ENCODE data around the gene BBLN.
"Not testable (repeated sequence)": the region's sequence is repeated elsewhere in the genome, so short reads cannot be mapped to it uniquely, and the experiment has no call there.

The BBLN gene

DNA sequence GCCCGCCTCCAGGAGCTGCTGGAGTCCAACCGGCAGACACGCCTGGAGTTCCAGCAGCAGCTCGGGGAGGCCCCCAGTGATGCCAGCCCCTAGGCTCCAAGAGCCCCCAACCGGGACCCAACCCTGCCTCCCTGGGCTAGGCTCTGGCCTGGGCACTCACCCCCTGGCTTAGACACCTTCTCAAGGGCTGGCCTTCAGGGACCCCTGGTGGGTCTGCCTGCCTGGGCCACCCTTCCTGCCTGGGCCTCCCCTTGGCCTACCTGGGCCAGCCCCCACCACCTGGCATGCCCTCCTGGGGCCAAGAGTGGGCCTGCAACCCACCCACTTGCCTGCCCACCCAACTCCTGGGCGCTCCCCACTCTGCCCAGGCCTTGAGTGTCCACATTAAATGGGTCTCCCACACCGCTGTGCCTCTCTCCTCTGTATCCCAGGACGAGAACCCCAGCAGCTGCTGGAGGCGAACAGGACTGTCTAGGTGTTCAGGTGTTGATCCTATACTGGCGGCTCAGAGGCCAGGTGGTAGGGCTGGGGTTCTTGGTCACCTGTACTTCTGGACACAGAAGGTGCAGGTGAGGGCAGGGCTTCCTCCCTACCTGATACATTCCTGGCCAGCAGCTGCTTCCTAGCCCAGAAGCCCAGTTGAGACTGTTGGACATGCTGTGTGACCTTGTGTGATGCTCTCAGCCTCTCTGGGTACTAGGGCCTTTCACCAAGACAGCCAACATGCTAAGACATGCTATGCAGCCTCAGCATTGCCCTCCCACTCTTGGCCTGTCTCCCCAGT, 3.6 kb downstream of the BBLN start:
- DNase-seq (ENCODE audit: low spot score), result no peak

DNA sequence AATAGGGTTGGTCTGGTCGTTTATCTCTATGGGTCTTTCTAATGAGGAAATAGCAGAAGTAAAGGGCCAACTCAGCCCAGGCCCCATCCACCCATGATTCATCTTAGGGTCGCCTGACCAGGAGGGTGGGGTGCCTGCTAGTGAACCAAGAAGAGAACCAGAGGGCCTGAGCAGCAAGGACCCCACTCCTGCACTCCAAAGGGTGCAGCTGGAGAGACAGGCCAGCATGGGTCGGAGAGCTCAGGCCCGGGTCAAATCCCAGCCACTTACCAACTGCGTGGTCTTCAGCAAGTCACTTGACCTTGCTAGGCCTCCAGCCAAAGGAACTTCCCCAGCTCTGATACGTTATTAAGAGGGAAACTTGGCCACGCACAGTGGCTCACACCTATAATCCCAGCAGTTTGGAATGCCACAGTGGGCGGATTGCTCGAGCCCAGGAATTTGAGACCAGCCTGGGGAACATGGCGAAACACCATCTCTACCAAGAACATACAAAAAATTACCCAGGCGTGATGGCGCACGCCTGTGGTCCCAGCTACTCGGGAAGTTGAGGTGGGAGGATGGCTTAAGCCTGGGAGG, 4.3 kb downstream of the BBLN start:
- DNase-seq (ENCODE audit: low spot score), result no peak

DNA sequence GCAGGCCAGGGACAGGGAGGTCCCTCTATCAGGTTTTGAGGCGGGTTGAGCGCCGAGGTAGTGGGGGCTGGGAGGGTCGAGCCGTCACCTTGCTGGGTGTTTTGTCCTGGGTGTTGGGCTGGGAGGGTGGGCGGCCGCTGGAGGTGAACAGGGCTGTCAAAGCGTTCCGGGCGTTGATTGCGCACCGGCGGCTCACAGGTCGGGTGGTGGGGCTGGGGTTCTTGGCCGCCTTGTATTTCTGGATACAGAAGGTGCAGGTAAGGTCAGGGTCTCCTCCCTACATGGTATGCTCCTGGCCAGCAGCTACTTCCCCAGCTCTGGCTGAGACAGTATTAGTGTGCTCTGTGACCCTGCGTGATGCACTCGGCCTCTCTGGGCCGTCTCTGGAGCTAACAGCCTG, 6.1 kb downstream of the BBLN start:
- DNase-seq (ENCODE audit: low spot score), result no peak

DNA sequence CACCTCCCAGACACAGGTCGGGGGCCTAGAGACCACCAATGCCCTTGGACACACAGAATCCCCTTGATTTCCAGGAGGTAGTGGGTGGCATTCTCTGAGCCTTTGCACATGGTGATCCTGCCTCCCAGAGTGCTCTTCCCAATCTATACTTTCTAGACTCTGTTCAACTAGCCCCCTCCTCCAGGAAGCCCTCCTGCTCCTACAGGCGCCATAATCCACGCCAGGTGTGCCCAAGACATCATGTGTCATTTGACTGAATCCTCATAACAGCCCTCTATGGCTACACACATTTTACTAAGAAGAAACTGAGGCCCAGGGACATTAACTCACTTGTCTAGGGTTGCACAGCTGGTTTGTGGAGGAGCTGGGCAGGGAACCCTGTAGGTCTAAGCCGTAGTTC, 7.1 kb downstream of the BBLN start:
- DNase-seq (ENCODE audit: low spot score), result no peak

DNA sequence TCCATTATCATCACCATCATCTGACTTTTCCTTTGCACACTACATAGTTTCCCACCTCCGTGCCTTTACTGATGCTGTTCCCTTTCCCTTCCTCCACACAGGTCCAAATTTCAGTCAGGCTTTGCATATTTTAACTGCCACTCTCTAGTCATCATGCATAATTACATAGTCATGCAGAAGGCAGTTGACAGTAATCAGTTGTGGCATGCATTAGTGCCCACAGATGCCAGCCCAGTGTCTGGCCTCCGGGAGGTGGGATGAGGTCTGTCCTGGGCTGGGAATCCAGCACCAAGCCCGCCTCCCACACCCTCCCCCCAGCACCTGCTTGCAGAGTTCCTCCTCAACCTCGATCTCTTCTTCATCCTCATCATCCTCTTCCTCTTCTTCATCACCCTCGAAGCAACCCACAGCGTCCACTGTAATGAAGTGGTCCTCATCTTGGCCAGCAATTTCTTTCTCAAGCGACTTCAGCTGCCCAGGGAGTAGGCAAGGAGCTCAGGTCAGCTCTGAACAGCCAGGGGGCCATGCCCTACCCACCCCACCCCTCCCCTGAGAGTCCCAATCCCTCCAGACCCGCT, 8.8 kb downstream of the BBLN start:
- DNase-seq (ENCODE audit: low spot score), result no peak

DNA sequence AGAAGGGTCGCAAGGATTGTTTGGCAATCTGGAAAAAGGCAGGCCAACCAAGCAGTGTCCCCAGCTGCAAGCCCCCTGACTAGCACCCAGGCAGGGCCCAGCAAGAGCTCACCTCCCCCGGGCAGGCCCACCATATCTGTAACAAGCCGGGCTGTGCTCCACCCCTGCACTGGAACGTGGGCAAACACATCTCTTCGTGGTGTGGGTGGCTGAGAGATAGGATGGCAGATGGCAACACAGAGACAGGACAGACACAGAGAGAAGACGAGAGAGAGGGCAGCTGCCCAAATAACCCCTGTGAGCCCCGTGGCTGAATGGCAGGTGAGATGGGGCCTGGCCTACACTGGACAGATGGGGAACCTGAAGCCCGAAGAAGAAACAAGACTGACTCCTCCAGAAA, 9.4 kb downstream of the BBLN start:
- DNase-seq (ENCODE audit: low spot score), result no peak

DNA sequence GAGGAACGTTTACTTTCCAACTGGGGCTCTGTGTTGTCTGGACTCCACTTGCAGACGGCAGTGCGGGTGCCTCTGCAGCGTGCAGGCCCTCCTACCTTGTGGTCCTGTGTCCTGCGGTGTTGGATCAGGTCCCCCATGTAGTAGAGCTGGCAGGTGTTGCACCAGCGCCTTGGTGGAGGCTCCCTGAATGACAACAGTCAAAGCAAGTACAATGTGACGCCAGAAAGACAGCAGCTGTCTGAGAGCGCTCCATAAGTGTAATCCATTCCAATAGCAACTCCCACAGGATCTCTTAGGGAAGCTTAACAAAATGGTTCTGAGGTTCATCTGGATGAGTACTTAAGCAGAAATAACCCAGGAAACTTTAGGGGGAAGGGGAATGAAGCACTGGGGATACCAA, 9.9 kb downstream of the BBLN start:
- DNase-seq (ENCODE audit: low spot score), result no peak

DNA sequence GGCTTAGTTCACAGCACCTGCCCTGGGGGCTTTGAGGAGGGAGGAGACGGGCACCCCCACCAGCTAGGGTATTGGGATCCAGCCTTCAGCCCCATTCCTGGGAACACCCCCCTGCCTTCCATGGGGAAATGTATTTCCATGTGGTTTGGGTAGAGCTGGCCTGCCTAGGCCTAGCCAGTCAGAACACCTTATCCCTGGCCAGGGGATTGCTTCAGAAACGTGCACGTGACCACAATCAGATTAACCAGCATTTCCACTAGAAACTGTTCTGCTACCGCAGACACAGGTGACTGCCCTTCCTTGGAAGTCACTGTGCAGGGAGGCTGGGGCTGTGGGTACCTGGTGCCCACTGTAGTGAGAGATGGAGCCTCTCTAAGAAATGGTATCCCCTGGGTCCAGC, 14.0 kb downstream of the BBLN start:
- no peak for DNase-seq (ENCODE audit: low spot score)

DNA sequence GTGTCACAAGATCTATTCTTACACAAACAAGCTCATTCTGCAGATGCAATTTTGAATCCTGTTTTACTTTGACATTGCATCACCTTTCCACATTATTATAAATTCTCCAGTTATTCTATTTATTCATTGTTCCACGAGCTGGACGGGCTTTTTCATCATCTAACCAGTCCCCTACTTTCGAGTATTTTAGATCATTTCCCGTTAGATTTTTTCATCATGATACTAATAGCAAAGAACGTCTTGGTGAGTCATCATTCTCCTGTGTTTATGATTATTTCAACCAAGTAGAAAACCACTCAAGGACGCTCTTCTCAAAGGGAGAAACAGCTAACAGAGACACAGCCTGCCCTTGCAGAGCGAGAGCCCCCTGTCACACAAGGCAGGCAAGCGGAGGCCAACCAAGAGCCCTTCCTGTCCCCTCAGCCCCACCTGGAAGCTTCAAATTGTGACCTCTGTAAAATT, 15.1 kb downstream of the BBLN start:
- DNase-seq (ENCODE audit: low spot score), result no peak

DNA sequence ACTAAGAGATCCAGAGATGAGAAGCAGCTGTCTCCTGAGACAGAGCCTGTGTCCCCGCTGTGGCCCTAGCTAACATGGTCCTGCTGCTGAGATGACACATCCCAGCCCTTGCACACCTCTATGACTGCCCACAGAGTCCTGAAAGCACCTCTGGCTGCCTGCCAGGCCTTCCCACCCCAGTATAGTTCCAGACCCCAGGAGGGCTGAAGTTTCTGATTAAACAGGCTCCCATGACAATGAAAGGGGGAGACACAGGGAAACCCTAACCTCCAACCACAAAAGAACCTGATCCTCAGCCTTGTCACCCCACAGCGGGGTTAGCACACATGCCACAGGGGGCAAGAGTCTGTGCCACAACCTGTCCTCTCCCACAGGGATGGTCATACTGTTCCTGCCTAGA, 15.7 kb downstream of the BBLN start:
- DNase-seq (ENCODE audit: low spot score), result no peak

DNA sequence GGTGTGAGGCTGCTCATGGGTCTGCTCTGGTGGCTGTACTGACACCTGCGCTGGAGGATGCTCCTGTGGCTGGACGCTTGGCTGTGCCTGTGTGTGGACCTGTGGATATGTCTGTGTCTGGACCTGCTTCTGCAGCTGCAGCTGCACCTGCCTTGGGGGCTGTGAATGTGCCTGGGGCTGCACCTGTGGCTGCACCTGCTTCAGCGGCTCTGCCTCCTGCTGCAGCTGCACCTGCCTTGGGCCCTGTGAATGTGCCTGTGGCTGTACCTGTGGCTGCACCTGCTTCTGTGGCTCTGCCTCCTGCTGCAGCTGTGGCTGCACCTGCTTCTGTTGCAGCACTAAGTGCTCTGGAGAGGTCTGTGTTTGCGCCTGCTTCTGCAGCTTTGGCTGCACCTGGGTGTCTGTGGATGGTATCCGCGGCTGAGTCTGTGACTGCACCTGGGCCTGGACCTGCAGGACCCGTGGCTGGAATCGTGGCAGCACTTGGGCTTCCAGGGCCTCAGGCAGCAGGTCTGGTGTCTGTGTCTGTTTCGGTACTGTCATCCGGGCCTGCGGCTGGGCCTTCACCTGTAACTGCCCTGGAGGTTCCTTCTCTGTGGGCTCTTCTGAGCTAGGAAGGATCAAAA, 18.9 kb downstream of the BBLN start:
- DNase-seq (ENCODE audit: low spot score), result no peak

DNA sequence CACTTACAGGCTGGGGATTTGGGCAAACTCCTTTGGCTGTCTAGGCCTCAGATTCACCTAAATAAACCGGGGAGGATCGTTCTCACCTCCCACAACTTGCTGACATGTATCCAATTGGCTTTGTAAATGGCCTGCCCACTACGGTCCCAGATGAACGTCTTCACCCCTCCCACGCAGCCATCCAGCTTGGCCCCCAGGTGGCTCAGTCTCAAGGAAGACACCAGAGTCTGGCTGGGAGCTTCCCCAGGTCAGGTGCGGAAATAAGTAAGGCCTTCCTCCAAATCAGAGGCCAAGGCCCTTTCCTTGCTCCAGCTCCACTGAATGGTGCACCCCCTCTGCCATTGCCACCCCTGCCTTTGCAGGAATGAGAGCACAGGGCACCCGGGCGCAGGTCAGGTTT, 19.9 kb downstream of the BBLN start:
- no peak for DNase-seq (ENCODE audit: low spot score)

DNA sequence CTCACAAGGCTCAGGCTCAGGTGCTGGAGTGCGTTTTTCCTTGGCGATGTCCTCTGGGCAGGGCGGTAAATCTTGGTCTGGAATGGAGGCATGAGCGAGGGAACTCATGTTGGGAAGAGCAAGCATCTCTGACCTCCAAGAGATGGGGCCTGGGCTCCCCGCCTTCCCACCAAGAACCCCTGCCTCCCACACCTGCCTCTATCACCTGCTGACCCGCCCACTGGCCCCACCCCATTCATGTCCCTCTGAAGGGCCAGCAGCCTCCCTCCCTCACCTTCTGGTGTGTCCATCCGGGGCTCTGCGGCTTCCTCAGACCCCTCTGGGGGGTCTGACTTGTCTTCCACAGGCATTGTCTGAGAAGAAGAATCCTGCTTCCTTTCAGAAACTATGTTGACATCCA, 20.4 kb downstream of the BBLN start:
- no peak for DNase-seq (ENCODE audit: low spot score)

DNA sequence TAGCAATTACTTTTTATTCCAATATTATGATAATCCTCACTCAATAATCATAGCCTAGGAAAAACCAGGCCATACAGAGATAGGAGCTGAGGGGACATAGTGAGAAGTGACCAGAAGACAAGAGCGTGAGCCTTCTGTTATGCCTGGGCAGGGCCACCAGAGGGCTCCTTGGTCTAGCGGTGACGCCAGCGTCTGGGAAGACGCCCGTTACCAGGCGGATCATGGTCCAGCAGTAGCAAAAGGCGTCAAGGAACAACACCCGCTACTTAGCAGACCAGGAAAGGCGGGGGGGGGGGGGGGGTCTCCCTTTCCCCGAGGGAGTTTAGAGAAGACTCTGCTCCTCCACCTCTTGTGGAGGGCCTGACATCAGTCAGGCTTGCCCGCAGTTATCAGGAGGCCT, 21.4 kb downstream of the BBLN start:
- DNase-seq (ENCODE audit: low spot score), result not testable (repeated sequence)

DNA sequence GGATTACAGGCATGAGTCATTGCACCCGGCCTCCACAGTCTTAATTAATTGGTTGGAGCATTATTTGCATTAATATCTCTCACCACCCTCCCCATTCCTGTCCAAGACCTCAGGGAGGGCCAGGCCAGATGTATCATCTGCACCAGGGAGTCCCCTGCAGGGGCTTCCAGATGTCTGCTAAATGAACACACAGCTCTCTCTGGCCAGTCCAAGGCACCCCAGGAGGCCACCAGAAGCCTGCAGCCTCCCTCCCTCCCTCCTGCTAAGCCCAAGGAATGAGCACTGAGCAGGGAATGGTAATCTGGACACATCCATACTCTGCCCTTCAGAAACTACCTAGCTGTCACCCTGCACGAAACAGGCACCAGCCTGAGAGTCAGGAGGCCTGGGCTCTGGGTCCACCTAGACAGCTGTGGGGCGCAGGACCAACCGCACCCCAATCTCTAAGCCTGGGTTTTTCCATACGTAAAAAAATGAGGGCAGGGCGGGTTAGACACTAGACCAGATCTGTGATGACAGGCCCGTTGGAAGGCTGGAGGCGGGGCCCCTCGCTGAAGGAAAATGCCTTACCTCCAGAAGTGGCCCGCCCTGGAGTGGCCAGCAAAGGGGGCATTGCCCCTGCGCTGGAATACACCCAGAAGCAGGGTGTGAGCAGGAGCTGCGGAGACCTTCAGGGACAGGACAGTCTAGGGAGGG, 23.0 kb downstream of the BBLN start:
- DNase-seq (ENCODE audit: low spot score), result no peak

DNA sequence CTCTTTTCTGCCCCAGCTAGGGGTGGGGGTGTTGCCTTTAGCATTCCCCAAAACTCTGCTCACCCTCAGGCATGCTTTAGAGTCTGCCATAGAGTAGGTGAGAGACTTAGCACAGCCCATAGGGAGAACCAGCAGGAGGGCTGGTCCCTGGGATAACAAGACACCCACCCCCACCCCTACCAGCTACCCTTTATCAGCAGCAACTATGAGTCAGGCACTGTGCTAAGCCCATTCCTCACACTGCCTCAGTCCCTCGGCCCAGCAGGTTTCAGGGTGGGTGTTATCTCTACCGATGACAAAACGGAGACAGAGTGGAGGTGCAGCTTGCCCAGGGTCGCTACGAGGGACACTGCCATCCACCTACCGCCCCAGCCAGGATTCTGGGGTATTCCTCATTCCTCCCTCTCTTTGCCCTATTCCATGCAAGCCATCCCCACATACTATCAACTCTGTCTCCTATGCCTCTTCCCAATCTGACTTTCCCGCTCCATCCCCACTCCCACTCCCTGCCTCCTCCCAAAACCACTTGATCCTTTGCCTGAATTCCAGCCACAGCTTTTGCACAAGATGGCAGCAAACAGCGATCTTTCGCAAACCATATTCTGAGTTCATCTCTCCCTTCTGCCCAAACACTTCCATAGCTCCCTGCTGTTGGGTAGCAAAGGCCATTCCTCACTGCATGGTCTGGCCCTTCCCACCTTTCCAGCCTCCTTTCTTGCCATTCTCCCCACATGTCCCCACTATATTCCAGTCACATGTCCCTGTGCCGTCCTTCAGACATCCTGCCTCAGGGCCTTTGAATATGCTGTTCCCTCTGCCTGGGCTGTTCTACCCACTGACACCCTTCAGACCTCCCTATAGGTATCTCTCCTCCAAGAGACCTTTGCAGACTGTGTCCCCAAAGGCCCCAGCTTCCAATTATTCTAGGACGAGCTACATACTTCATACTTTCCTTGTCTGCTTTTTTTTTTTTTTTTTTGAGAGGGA, 26.2 kb downstream of the BBLN start:
- DNase-seq (ENCODE audit: low spot score), result no peak

DNA sequence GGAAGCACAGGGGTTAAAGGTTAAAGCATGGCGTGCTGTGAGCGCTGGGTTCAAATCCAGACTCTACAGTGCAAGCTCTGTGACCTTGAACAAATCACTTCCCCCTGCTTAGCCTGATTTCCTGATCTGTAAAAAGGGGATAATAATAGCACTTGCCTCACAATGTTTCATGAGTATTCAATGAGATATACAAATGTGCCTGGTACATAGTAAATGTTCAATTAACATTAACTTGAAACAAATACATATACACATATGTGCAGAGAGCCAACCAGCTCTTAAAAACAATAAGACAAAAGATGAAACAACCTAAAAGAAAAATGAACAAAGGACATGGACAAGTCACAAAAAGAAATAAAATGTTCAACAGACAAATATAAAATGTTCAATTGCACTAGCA, 27.3 kb downstream of the BBLN start:
- no peak for DNase-seq (ENCODE audit: low spot score)

DNA sequence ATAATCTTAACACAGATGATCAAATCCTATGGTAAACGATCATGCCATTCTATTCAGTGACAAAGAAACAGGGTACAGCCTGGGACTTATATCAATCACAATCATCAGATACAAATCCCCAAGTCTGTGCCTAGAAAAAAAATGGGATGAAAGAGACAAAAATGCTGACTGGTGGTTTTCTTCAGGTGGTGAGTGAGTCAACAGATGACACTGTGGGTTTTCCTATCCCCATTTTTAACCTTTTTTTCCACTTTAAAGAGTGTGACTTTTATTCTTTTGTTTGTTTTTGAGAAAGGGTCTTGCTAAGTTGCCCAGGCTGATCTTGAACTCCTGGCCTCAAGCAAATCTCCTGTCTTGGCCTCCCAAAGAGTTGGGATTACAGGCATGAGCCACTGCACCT, 28.1 kb downstream of the BBLN start:
- no peak for DNase-seq (ENCODE audit: low spot score)

DNA sequence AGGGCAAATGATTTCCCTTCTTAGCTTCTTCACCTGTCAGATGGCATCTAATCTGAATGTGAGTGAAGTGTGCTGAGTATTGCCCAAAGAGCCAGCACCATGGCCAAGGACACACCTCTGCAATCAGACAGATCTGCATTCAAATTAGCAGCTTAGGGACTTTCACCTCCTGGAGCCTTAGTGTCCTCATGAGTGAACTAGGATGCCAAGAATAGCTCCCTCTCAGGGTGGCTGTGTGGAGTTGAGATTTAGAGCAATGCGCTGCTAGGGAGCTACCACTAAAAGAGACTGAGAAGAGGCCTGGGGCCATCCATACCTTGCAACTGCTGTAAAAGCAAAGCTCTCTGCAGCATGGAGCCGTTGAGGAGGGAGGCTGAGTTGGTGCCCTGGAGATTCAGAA, 29.9 kb downstream of the BBLN start:
- DNase-seq (ENCODE audit: low spot score), result no peak

DNA sequence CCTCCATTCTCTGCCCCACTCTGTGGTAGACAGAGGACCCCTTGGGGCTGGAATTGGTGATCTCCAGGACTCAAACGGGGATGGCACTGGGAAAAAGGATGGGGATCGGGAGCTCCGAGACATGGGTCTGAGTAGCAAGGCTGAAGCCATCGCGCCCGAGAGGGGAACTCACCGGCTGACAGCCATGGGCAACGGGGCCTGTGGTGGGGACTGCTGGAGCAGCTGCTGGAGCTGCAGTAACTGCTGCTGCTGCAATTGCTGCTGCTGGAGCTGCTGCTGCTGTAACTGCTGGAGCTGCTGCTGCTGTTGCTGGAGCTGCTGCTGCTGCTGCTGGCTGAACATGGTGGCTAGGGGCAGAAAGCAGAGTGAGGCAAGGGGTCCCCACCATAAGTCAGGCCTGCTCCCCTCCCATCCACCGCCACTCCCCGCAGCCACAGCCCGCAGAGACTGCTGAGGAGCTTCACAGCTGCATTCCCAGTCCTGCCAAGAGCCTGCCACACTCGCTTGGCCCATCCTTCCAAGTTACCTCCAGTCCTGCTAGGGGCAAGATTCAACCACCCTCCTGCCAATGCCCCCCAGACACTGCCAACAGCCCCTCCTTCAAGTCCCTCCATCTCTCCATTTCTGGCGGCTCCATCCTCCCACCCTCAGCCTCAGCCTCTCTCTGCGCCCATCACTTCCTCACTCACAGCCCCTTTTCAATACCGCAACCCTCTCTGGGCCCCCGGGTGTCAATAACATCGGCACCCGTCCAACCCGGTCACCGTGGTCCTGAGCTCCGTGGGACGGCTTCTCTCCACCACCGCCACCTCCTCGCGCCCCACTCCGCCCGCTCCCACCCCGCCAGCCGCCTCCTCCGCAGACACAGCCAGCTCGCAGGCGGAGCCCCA, 30.7 kb downstream of the BBLN start:
- no peak for DNase-seq (ENCODE audit: low spot score)
